Measurements from ENCODE around the gene BIRC5. TPM values are rescaled to one million over a fixed set of nuclear protein-coding genes. Genes with fewer than 3 reads are reported as not detected.

Gene BIRC5
- total RNA-seq, 1 donor from 2014 or later, result 1.1 TPM

GRCh38 chr17:78265121-78265520 is 51.1 kb downstream of the BIRC5 start:
- ATAC-seq (no peak), DNase-seq (no peak)
- peaks cover 5% of the 10 kb centered on the region for H3K27me3 ChIP-seq
- no peak overlapping the region for H3K4me3 ChIP-seq
- peaks cover 46% of the 10 kb centered on the region for H3K4me1 ChIP-seq
- no peaks in the 10 kb centered on the region for H3K9me3 ChIP-seq
- H3K27ac ChIP-seq, result peak overlapping the region; percentile 24
- intact Hi-C loops (cut with DNase I), result no loop called here
- TF ChIP-seq CTCF (IDR thresholded peaks at IDR 0.05), result no peak
- no peaks in the 10 kb centered on the region for H3K36me3 ChIP-seq

- Histone ChIP-seq H3K4me3 (no peak overlapping the region), H3K4me1 (peaks cover 48% of the 10 kb centered on the region), H3K36me3 (no peaks in the 10 kb centered on the region), H3K9me3 (no peaks in the 10 kb centered on the region), H3K27ac (peak overlapping the region; percentile 24), H3K27me3 (peaks cover 5% of the 10 kb centered on the region)
- intact Hi-C loops (cut with DNase I), result no loop called here
- ATAC-seq, result no peak
- DNase-seq, result peak; percentile 60
- TF ChIP-seq CTCF (IDR thresholded peaks at IDR 0.05), result no peak
Measured at GRCh38 chr17:78266231-78266631, 52.2 kb downstream of the BIRC5 start.

- Histone ChIP-seq H3K4me3 (no peak overlapping the region), H3K36me3 (no peaks in the 10 kb centered on the region), H3K9me3 (no peaks in the 10 kb centered on the region), H3K27ac (no peak overlapping the region), H3K27me3 (peaks cover 5% of the 10 kb centered on the region), H3K4me1 (peaks cover 48% of the 10 kb centered on the region)
- no peak for TF ChIP-seq CTCF (IDR thresholded peaks at IDR 0.05)
- DNase-seq (peak; percentile 59), ATAC-seq (no peak)
- intact Hi-C loops (cut with DNase I), result no loop called here
Measured at GRCh38 chr17:78266771-78267170, 52.7 kb downstream of the BIRC5 start.

GRCh38 chr17:78267253-78268073 is 53.4 kb downstream of the BIRC5 start:
- intact Hi-C loops (cut with DNase I), result no loop called here
- H3K27ac ChIP-seq, result no peak overlapping the region
- H3K36me3 ChIP-seq, result no peaks in the 10 kb centered on the region
- DNase-seq (peak; percentile 56), ATAC-seq (no peak)
- H3K27me3 ChIP-seq, result peaks cover 5% of the 10 kb centered on the region
- H3K4me1 ChIP-seq, result peaks cover 52% of the 10 kb centered on the region
- H3K9me3 ChIP-seq, result no peaks in the 10 kb centered on the region
- H3K4me3 ChIP-seq, result no peak overlapping the region
- no peak for TF ChIP-seq CTCF (IDR thresholded peaks at IDR 0.05)

GRCh38 chr17:78268191-78268874 is 54.3 kb downstream of the BIRC5 start:
- intact Hi-C loops (cut with DNase I), result no loop called here
- ATAC-seq (no peak), DNase-seq (peak; percentile 63)
- Histone ChIP-seq H3K27me3 (peaks cover 5% of the 10 kb centered on the region), H3K9me3 (no peaks in the 10 kb centered on the region), H3K4me3 (no peak overlapping the region), H3K27ac (no peak overlapping the region), H3K4me1 (peaks cover 50% of the 10 kb centered on the region), H3K36me3 (no peaks in the 10 kb centered on the region)
- no peak for TF ChIP-seq CTCF (IDR thresholded peaks at IDR 0.05)

Data from upper lobe of right lung (tissue), 1 donor.